GM12872 (cell line): ENCODE data around the gene FAM43B.

Experiments used
- TF ChIP-seq, protein P1 (sequence below): IDR thresholded peaks from 3 replicates; pipeline ENCODE4 v1.5.1; 2011; ENCODE audit warnings: low read depth, mild to moderate bottlenecking, low read length, moderate library complexity; ENCODE audit not compliant: insufficient read depth

Gene FAM43B

GRCh38 chr1:20538227-20538626 lies 14.1 kb upstream of the FAM43B start:
- TF ChIP-seq, protein P1, sequence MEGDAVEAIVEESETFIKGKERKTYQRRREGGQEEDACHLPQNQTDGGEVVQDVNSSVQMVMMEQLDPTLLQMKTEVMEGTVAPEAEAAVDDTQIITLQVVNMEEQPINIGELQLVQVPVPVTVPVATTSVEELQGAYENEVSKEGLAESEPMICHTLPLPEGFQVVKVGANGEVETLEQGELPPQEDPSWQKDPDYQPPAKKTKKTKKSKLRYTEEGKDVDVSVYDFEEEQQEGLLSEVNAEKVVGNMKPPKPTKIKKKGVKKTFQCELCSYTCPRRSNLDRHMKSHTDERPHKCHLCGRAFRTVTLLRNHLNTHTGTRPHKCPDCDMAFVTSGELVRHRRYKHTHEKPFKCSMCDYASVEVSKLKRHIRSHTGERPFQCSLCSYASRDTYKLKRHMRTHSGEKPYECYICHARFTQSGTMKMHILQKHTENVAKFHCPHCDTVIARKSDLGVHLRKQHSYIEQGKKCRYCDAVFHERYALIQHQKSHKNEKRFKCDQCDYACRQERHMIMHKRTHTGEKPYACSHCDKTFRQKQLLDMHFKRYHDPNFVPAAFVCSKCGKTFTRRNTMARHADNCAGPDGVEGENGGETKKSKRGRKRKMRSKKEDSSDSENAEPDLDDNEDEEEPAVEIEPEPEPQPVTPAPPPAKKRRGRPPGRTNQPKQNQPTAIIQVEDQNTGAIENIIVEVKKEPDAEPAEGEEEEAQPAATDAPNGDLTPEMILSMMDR, result no peak

- TF ChIP-seq, protein P1, result no peak
Measured at GRCh38 chr1:20538760-20539551, 13.4 kb upstream of the FAM43B start.

- TF ChIP-seq, protein P1, result no peak
Measured at GRCh38 chr1:20540281-20540680, 12.1 kb upstream of the FAM43B start.

DNA sequence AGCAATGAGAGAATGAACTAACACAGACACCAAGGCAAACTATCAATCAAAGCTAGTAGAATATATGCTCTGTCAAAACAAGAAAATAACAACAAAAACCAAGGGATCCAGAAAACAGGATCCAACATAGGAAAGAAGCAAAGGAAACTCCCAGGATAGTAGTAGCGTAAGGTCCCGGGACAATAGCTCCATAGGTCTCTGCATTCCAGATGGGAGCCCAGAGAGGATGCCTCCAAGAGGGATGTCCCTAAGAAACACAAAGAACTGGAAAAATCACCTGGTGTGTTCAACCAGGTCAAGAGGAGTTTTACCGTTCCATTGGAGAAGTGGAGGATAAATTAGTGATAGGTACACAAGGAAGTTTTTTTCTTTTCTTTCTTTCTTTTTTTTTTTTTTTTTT lies 5.7 kb upstream of the FAM43B start:
- TF ChIP-seq, protein P1, result no peak

DNA sequence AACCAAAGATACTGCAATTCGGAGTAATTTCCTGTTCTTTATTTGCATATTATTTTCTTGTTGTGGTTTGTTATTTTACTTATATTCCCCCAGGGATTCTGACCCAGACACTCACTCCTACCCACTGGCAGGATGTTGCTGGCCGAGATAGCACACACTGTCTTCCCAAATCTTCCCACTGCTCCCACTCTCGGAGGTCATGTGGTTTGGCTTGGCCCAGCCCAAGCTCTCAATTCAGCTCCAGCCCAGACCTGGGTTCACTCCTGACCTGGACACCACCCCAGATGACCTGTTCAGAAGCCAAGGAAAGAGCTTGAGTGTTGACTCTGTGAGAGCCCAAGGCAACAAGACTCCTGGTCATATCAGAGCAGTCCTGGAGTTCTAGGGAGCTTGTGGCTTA lies 1.2 kb upstream of the FAM43B start:
- TF ChIP-seq, protein P1, result no peak

DNA sequence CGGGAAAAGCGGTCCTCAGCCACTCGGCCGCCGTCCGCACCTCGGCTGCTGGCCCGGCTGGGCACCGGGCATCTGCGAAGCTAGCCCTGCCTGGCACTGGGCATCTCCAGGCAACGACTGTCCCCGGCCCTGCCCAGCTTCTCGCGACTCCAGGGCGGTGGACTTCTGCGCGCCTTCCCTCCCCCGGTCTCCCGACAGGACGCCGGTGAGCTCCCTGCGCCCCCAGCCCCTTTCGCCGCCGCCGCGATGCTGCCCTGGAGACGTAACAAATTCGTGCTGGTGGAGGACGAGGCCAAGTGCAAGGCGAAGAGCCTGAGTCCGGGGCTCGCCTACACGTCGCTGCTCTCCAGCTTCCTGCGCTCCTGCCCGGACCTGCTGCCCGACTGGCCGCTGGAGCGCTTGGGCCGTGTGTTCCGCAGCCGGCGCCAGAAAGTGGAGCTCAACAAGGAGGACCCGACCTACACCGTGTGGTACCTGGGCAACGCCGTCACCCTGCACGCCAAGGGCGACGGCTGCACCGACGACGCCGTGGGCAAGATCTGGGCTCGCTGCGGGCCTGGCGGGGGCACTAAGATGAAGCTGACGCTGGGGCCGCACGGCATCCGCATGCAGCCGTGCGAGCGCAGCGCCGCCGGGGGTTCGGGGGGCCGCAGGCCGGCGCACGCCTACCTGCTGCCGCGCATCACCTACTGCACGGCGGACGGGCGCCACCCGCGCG lies 514 bp downstream of the FAM43B start:
- TF ChIP-seq, protein P1, result no peak

GRCh38 chr1:20555025-20555757 lies 2.8 kb downstream of the FAM43B start:
- TF ChIP-seq, protein P1, result no peak
